Epithelial cell of proximal tubule (primary cell): ENCODE measurements around the gene CNGB1. TPM values are rescaled to one million over a fixed set of nuclear protein-coding genes. Genes with fewer than 3 reads are reported as not detected.
"Not testable (repeated sequence)": the region's sequence is repeated elsewhere in the genome, so short reads cannot be mapped to it uniquely, and the experiment has no call there.

Experiments
- DNase-seq: peaks from one replicate; pipeline ENCODE4 v3.0.0-alpha.2; 2011; ENCODE audit warnings: low read depth
- H3K4me3 ChIP-seq: 2 replicates; pipeline ENCODE4 v1.5.1; 2011; ENCODE audit warnings: low read depth, mild to moderate bottlenecking, low read length
- CTCF ChIP-seq: conservative IDR thresholded peaks from 2 replicates; pipeline ENCODE4 v1.5.1; 2012; ENCODE audit warnings: low read depth, mild to moderate bottlenecking, low read length
- total RNA-seq: library from RNA; depleted of rRNA; stranded (reverse); fragments of >200 nt; gene quantifications from 2 replicates; pipeline ENCODE4 v1.2.3, GENCODE V29; 2015

CNGB1 gene
- total RNA-seq, 1 donor from 2014 or later = 1.4 TPM

- TF ChIP-seq CTCF = no peak
- DNase-seq = no peak
- H3K4me3 ChIP-seq = no peak overlapping the region
Observed at GRCh38 chr16:57840833-57841232, 130.1 kb downstream of the CNGB1 start.

GRCh38 chr16:57838161-57838560 lies 132.8 kb downstream of the CNGB1 start:
- no peak for TF ChIP-seq CTCF
- DNase-seq = no peak
- H3K4me3 ChIP-seq = no peak overlapping the region

GRCh38 chr16:57837305-57838125 lies 133.4 kb downstream of the CNGB1 start:
- no peak for TF ChIP-seq CTCF
- no peak for DNase-seq
- no peak overlapping the region for H3K4me3 ChIP-seq

GRCh38 chr16:57835439-57835838 lies 135.5 kb downstream of the CNGB1 start:
- not testable (repeated sequence) for H3K4me3 ChIP-seq, DNase-seq

- H3K4me3 ChIP-seq = no peak overlapping the region
- DNase-seq = no peak
- TF ChIP-seq CTCF = no peak
Observed at GRCh38 chr16:57834936-57835335, 136.0 kb downstream of the CNGB1 start.

Other genes with a start within 250 kb of the CNGB1 start
- gene KATNB1, start 235.4 kb downstream of the CNGB1 start, total RNA-seq = 34.7 and 41.5 TPM in 2 replicates
- 79.1 and 86.0 TPM in 2 replicates for gene KIFC3, start 168.6 kb downstream of the CNGB1 start, total RNA-seq
- gene ZNF319, start 29.5 kb upstream of the CNGB1 start, total RNA-seq = 3.0 and 9.1 TPM in 2 replicates
- 25.4 and 31.2 TPM in 2 replicates for gene USB1, start 30.3 kb upstream of the CNGB1 start, total RNA-seq
- 24.7 and 36.0 TPM in 2 replicates for gene MMP15, start 54.6 kb upstream of the CNGB1 start, total RNA-seq
- 38.6 and 63.2 TPM in 2 replicates for gene CFAP20, start 158.3 kb upstream of the CNGB1 start, total RNA-seq
- gene CSNK2A2, start 227.0 kb upstream of the CNGB1 start, total RNA-seq = 20.0 and 20.2 TPM in 2 replicates